Liver (tissue), 3 donors: ENCODE data around the gene FRK.

Source experiments
- ATF3 ChIP-seq: IDR thresholded peaks from 2 replicates; pipeline ENCODE4 v1.6.1; 2016; ENCODE audit warnings: antibody characterized with exemption
- CTCF ChIP-seq: fragments of 150-350 bp; IDR thresholded peaks from 2 replicates; pipeline ENCODE4 v1.5.1; 2017; ENCODE audit warnings: improper control_type of control experiment, low read depth, low read length; ENCODE audit not compliant: missing input control
- GABPA ChIP-seq, 2 donors: IDR thresholded peaks in 1 of 2; conservative IDR thresholded peaks in 1 of 2; 2 replicates each; pipeline ENCODE4 v1.6.1; 2016; ENCODE audit warnings: antibody characterized with exemption in 2 of 2, mild to moderate bottlenecking in 1 of 2, moderate library complexity in 1 of 2
- MAX ChIP-seq: IDR thresholded peaks from 2 replicates; pipeline ENCODE4 v1.6.1; 2016; ENCODE audit warnings: antibody characterized with exemption
- NR2F2 ChIP-seq: IDR thresholded peaks from 2 replicates; pipeline ENCODE4 v1.6.1; 2016; ENCODE audit warnings: antibody characterized with exemption
- REST ChIP-seq: IDR thresholded peaks from 2 replicates; pipeline ENCODE4 v1.6.1; 2016; ENCODE audit warnings: antibody characterized with exemption, mild to moderate bottlenecking
- RXRA ChIP-seq, 2 donors: IDR thresholded peaks; 2 replicates each; pipeline ENCODE4 v1.6.1; 2017 to 2018; ENCODE audit warnings: antibody characterized with exemption in 2 of 2, mild to moderate bottlenecking in 1 of 2
- TAF1 ChIP-seq: conservative IDR thresholded peaks from 2 replicates; pipeline ENCODE4 v1.6.1; 2016; ENCODE audit warnings: antibody characterized with exemption, mild to moderate bottlenecking
- YY1 ChIP-seq: IDR thresholded peaks from 2 replicates; pipeline ENCODE4 v1.6.1; 2016; ENCODE audit warnings: antibody characterized with exemption, mild to moderate bottlenecking
- donor health status: healthy.
- donor health status: healthy.

GRCh38 chr6:116036885-116037284 lies 23.8 kb downstream of the FRK start:
- no peak for TF ChIP-seq CTCF
- TF ChIP-seq YY1 = no peak
- no peak for TF ChIP-seq NR2F2
- no peak for TF ChIP-seq GABPA (IDR thresholded peaks at IDR 0.05 in 1 of 2, conservative IDR thresholded peaks at IDR 0.05 in 1 of 2)
- TF ChIP-seq REST = no peak
- TF ChIP-seq ATF3 = no peak
- no peak for TF ChIP-seq RXRA (IDR thresholded peaks at IDR 0.05)
- no peak for TF ChIP-seq MAX
- TF ChIP-seq TAF1 = no peak
